ENCODE results near the gene HS3ST6. TPM values are rescaled to one million over a fixed set of nuclear protein-coding genes. Genes with fewer than 3 reads are reported as not detected.

Gene HS3ST6
- total RNA-seq, 2 donors from 2014 or later: not detected

DNA sequence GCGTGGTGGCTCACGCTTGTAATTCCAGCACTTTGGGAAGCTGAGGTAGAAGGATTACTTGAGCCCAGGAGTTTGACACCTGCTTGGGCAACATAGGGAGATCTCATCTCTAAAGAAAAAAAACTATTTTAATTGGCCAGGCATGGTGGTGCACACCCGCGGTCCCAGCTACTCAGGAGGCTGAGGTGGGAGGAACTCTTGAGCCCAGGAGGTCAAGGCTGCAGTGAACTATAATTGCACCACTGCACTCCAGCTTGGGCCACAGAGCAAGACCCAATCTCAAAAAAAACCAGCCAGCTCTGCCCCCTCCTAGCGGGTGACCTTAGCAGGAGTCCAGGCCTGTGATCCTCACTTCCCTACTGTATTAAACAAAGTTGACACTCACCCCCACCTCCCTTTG is 5.9 kb upstream of the HS3ST6 start:
- 73 to 85% methylated on average over 4 to 5 of the region's 5 CpGs for WGBS, 2 experiments (ENCODE audit: insufficient coverage in 1 of 2, insufficient read length in 1 of 2)
- H3K27ac Mint-ChIP-seq: no peak overlapping the region
- Histone ChIP-seq H3K27ac (ENCODE audit: low read depth, low read length) (no peak overlapping the region), H3K27me3 (ENCODE audit: control insufficient read depth, insufficient read depth, low read length, poor library complexity, severe bottlenecking) (peaks cover 62% of the 10 kb centered on the region), H3K9me3 (ENCODE audit: control insufficient read depth, low read length) (no peaks in the 10 kb centered on the region), H3K36me3 (ENCODE audit: control insufficient read depth, insufficient read depth, low read length) (no peaks in the 10 kb centered on the region), H3K9ac (ENCODE audit: extremely low read depth, low read length, poor library complexity, severe bottlenecking) (no peak overlapping the region), H3K4me3 (ENCODE audit: low read length) (no peak overlapping the region), H3K4me1 (ENCODE audit: control insufficient read depth, insufficient read depth, low read length) (no peaks in the 10 kb centered on the region)
- DNase-seq: no peak
- H3K27me3 Mint-ChIP-seq (ENCODE audit: insufficient read depth): peaks cover 72% of the 10 kb centered on the region
- H3K36me3 Mint-ChIP-seq (ENCODE audit: low read depth): no peaks in the 10 kb centered on the region
- no peak for TF ChIP-seq CTCF (conservative IDR thresholded peaks at IDR 0.05)
- H3K4me1 Mint-ChIP-seq: peaks cover 2% of the 10 kb centered on the region
- H3K4me3 Mint-ChIP-seq: no peak overlapping the region
- no peaks in the 10 kb centered on the region for H3K9me3 Mint-ChIP-seq

GRCh38 chr16:1923299-1924034 is 5.3 kb upstream of the HS3ST6 start:
- no peak overlapping the region for H3K27ac ChIP-seq (ENCODE audit: low read depth, low read length)
- H3K9me3 Mint-ChIP-seq: no peaks in the 10 kb centered on the region
- H3K4me1 ChIP-seq (ENCODE audit: control insufficient read depth, insufficient read depth, low read length): no peaks in the 10 kb centered on the region
- H3K4me3 ChIP-seq (ENCODE audit: low read length): no peak overlapping the region
- DNase-seq: peak; percentile 93
- 13 to 29% methylated on average over 6 to 24 of the region's 24 CpGs for WGBS, 2 experiments (ENCODE audit: insufficient coverage in 1 of 2, insufficient read length in 1 of 2)
- H3K27me3 Mint-ChIP-seq (ENCODE audit: insufficient read depth): peaks cover 75% of the 10 kb centered on the region
- TF ChIP-seq CTCF (conservative IDR thresholded peaks at IDR 0.05): peak; percentile 79
- H3K9me3 ChIP-seq (ENCODE audit: control insufficient read depth, low read length): no peaks in the 10 kb centered on the region
- H3K4me1 Mint-ChIP-seq: no peaks in the 10 kb centered on the region
- peaks cover 68% of the 10 kb centered on the region for H3K27me3 ChIP-seq (ENCODE audit: control insufficient read depth, insufficient read depth, low read length, poor library complexity, severe bottlenecking)
- no peaks in the 10 kb centered on the region for H3K36me3 ChIP-seq (ENCODE audit: control insufficient read depth, insufficient read depth, low read length)
- no peak overlapping the region for H3K9ac ChIP-seq (ENCODE audit: extremely low read depth, low read length, poor library complexity, severe bottlenecking)
- H3K36me3 Mint-ChIP-seq (ENCODE audit: low read depth): no peaks in the 10 kb centered on the region
- no peak overlapping the region for H3K4me3 Mint-ChIP-seq
- H3K27ac Mint-ChIP-seq: no peak overlapping the region

DNA sequence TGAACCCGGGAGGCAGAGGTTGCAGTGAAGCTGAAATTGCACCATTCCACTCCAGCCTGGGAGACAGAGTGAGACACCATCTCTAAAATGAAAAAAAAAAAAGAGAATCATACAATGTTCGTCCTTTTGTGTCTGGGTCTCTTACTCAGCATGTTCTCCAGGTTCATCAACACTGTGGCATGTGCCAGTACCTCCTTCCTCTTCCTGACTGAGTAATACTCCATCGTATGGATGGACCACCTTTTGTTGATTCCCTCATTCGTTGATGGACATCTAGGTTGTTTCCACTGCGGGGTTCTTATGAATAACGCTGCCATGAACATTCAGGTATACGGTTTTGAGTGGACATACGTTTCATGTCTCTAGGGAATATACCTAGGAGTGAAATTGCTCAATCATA is 4.1 kb upstream of the HS3ST6 start:
- 86 to 94% methylated on average over 8 of the region's 8 CpGs for WGBS, 2 experiments (ENCODE audit: insufficient coverage in 1 of 2, insufficient read length in 1 of 2)

More for the DNA sequence above, 4.1 kb upstream of the HS3ST6 start:
- Histone ChIP-seq H3K9me3 (ENCODE audit: control insufficient read depth, low read length) (no peaks in the 10 kb centered on the region), H3K4me1 (ENCODE audit: control insufficient read depth, insufficient read depth, low read length) (no peaks in the 10 kb centered on the region), H3K27me3 (ENCODE audit: control insufficient read depth, insufficient read depth, low read length, poor library complexity, severe bottlenecking) (peaks cover 75% of the 10 kb centered on the region), H3K36me3 (ENCODE audit: control insufficient read depth, insufficient read depth, low read length) (no peaks in the 10 kb centered on the region), H3K27ac (ENCODE audit: low read depth, low read length) (no peak overlapping the region), H3K4me3 (ENCODE audit: low read length) (no peak overlapping the region), H3K9ac (ENCODE audit: extremely low read depth, low read length, poor library complexity, severe bottlenecking) (no peak overlapping the region)
- Mint-ChIP-seq H3K4me3 (no peak overlapping the region), H3K27ac (no peak overlapping the region), H3K27me3 (ENCODE audit: insufficient read depth) (peaks cover 78% of the 10 kb centered on the region), H3K36me3 (ENCODE audit: low read depth) (no peaks in the 10 kb centered on the region), H3K4me1 (no peaks in the 10 kb centered on the region), H3K9me3 (no peaks in the 10 kb centered on the region)
- DNase-seq: no peak
- no peak for TF ChIP-seq CTCF (conservative IDR thresholded peaks at IDR 0.05)

All from endodermal cell (in vitro differentiated cells).